ENCODE results near the gene ACADS. TPM values are rescaled to one million over a fixed set of nuclear protein-coding genes. Genes with fewer than 3 reads are reported as not detected.

ACADS gene
- total RNA-seq, 1 experiment from 2014 or later = 1.8 TPM

Other genes with a start within 250 kb of the ACADS start
- gene DYNLL1, start 229.7 kb upstream of the ACADS start, total RNA-seq (2014; rRNA removed; shearing (Covaris generic)) = 570 and 573 TPM in 2 replicates
- gene COQ5, start 196.7 kb upstream of the ACADS start, total RNA-seq (2014; rRNA removed; shearing (Covaris generic)) = 30.2 and 39.2 TPM in 2 replicates
- gene RNF10, start 191.5 kb upstream of the ACADS start, total RNA-seq (2014; rRNA removed; shearing (Covaris generic)) = 46.2 and 85.2 TPM in 2 replicates
- 54.7 and 60.3 TPM in 2 replicates for gene POP5, start 144.4 kb upstream of the ACADS start, total RNA-seq (2014; rRNA removed; shearing (Covaris generic))
- 0.83 TPM in 1 of 2 replicates, not detected in the other for gene CABP1, start 85.2 kb upstream of the ACADS start, total RNA-seq (2014; rRNA removed; shearing (Covaris generic))
- gene MLEC, start 38.7 kb upstream of the ACADS start, total RNA-seq (2014; rRNA removed; shearing (Covaris generic)) = 105 and 120 TPM in 2 replicates
- 15.5 and 18.1 TPM in 2 replicates for gene UNC119B, start 15.4 kb upstream of the ACADS start, total RNA-seq (2014; rRNA removed; shearing (Covaris generic))
- 4.3 and 4.5 TPM in 2 replicates for gene SPPL3, start 178.5 kb downstream of the ACADS start, total RNA-seq (2014; rRNA removed; shearing (Covaris generic))